Neural progenitor cell (in vitro differentiated cells): Measurements from ENCODE around the gene KLF13. TPM values are rescaled to one million over a fixed set of nuclear protein-coding genes. Genes with fewer than 3 reads are reported as not detected.

Experiments
- DNase-seq: peaks from one replicate; pipeline ENCODE4 v3.0.0-alpha.2; 2016; ENCODE audit warnings: low spot score
- H2AFZ ChIP-seq: fragments of 200-600 bp; sonication (generic); replicated peaks from 2 replicates; pipeline ENCODE4 v1.6.1; 2016; ENCODE audit warnings: antibody characterized with exemption
- H3F3A ChIP-seq: fragments of 200-600 bp; sonication (generic); 2 replicates; pipeline ENCODE4 v1.6.1; 2016; ENCODE audit warnings: antibody characterized with exemption, low read depth
- H3K27ac ChIP-seq: fragments of 200-600 bp; sonication (generic); 2 replicates; pipeline ENCODE4 v1.5.1; 2016; ENCODE audit warnings: mild to moderate bottlenecking
- H3K27me3 ChIP-seq: fragments of 200-600 bp; sonication (generic); 2 replicates; pipeline ENCODE4 v1.6.1; 2016; ENCODE audit warnings: mild to moderate bottlenecking, moderate library complexity
- H3K36me3 ChIP-seq: fragments of 200-600 bp; sonication (generic); 2 replicates; pipeline ENCODE4 v1.5.1; 2016
- H3K4me1 ChIP-seq: fragments of 200-600 bp; sonication (generic); 2 replicates; pipeline ENCODE4 v1.6.1; 2016; ENCODE audit warnings: mixed run types
- H3K4me2 ChIP-seq: fragments of 200-600 bp; sonication (generic); 2 replicates; pipeline ENCODE4 v1.6.1; 2016
- H3K4me3 ChIP-seq: fragments of 200-600 bp; sonication (generic); 2 replicates; pipeline ENCODE4 v1.5.1; 2016
- H3K79me2 ChIP-seq: fragments of 200-600 bp; sonication (generic); 2 replicates; pipeline ENCODE4 v1.6.1; 2016; ENCODE audit warnings: low read depth
- H3K9ac ChIP-seq: fragments of 200-600 bp; sonication (generic); 2 replicates; pipeline ENCODE4 v1.6.1; 2016
- H3K9me3 ChIP-seq: fragments of 200-600 bp; sonication (generic); 2 replicates; pipeline ENCODE4 v1.5.1; 2016; ENCODE audit warnings: low read depth
- H4K20me1 ChIP-seq: fragments of 200-600 bp; sonication (generic); 2 replicates; pipeline ENCODE4 v1.6.1; 2016; ENCODE audit warnings: low read depth
- H3K27ac Mint-ChIP-seq: 3 replicates; pipeline ENCODE4 v1.8.0; 2021; ENCODE audit warnings: mixed read lengths
- H3K27me3 Mint-ChIP-seq: 2 replicates; pipeline ENCODE4 v1.8.0; 2022; ENCODE audit warnings: low read depth, mild to moderate bottlenecking, inconsistent platforms, moderate library complexity, mixed read lengths; ENCODE audit not compliant: insufficient read depth
- H3K36me3 Mint-ChIP-seq: 3 replicates; pipeline ENCODE4 v1.8.0; 2021; ENCODE audit warnings: mixed read lengths
- H3K4me1 Mint-ChIP-seq: 3 replicates; pipeline ENCODE4 v1.8.0; 2021; ENCODE audit warnings: mixed read lengths
- H3K4me3 Mint-ChIP-seq: 3 replicates; pipeline ENCODE4 v1.8.0; 2021; ENCODE audit warnings: mild to moderate bottlenecking, moderate library complexity, mixed read lengths
- H3K9me3 Mint-ChIP-seq: 3 replicates; pipeline ENCODE4 v1.8.0; 2020; ENCODE audit warnings: mixed read lengths
- EZH2 ChIP-seq: fragments of 200-600 bp; sonication (generic); IDR thresholded peaks from 2 replicates; pipeline ENCODE4 v1.6.1; 2017; ENCODE audit warnings: antibody characterized with exemption, mild to moderate bottlenecking, moderate library complexity
- EZH2phosphoT487 ChIP-seq: fragments of 200-600 bp; sonication (generic); IDR thresholded peaks from 2 replicates; pipeline ENCODE4 v1.6.1; 2017; ENCODE audit warnings: antibody characterized with exemption
- total RNA-seq: library from RNA; depleted of rRNA; stranded (reverse); fragments of >200 nt; gene quantifications from 2 replicates; pipeline ENCODE4 v1.2.3, GENCODE V29; 2015; ENCODE audit warnings: low replicate concordance
- TF ChIP-seq, protein P1 (sequence below): fragments of 200-600 bp; sonication (generic); IDR thresholded peaks from 2 replicates; pipeline ENCODE4 v1.5.1; 2017; ENCODE audit warnings: antibody characterized with exemption, mild to moderate bottlenecking

The KLF13 gene
- total RNA-seq, 1 donor from 2014 or later, result 11.9 TPM

DNA sequence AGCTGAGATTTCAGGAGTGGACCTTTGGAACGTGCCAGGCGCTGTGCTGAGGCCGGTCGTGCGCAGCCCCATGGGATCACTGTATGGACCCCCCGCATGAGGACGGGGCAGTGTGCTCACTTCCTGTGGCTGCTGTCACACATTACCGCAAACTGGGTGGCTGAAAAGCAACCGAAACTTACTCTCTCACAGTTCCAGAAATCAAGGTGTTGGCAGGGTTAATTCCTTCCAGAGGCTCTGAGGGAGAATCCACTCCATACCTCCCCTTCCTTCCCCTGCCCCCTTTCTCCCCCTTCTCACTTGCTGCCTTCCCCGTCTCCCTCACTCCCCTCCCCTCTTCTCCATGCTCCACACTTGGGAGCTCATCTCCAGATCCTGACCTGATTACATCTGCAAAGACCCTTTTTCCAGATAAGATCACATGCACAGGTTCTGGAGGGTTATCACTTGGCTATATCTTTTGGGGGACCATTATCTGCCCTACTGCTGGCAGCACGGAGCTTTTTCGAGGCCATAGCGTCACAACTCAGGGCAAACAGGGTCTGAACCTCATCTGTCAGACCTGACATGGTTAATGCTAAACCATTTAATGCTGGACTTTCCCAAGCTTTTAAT, 41.2 kb downstream of the KLF13 start:
- no peak overlapping the region for H3K27ac ChIP-seq
- no peak overlapping the region for H3K27ac Mint-ChIP-seq
- H2AFZ ChIP-seq, result no peak overlapping the region
- H3K9me3 ChIP-seq, result peaks cover 3% of the 10 kb centered on the region
- peaks cover 12% of the 10 kb centered on the region for H3K36me3 Mint-ChIP-seq
- H3K4me2 ChIP-seq, result no peak overlapping the region
- H3K4me1 Mint-ChIP-seq, result peaks cover 25% of the 10 kb centered on the region
- H3K27me3 ChIP-seq, result no peaks in the 10 kb centered on the region
- peaks cover 29% of the 10 kb centered on the region for H4K20me1 ChIP-seq
- peaks cover 19% of the 10 kb centered on the region for H3K79me2 ChIP-seq
- H3K4me1 ChIP-seq, result peaks cover 41% of the 10 kb centered on the region
- H3K36me3 ChIP-seq, result no peaks in the 10 kb centered on the region
- TF ChIP-seq, protein P1, sequence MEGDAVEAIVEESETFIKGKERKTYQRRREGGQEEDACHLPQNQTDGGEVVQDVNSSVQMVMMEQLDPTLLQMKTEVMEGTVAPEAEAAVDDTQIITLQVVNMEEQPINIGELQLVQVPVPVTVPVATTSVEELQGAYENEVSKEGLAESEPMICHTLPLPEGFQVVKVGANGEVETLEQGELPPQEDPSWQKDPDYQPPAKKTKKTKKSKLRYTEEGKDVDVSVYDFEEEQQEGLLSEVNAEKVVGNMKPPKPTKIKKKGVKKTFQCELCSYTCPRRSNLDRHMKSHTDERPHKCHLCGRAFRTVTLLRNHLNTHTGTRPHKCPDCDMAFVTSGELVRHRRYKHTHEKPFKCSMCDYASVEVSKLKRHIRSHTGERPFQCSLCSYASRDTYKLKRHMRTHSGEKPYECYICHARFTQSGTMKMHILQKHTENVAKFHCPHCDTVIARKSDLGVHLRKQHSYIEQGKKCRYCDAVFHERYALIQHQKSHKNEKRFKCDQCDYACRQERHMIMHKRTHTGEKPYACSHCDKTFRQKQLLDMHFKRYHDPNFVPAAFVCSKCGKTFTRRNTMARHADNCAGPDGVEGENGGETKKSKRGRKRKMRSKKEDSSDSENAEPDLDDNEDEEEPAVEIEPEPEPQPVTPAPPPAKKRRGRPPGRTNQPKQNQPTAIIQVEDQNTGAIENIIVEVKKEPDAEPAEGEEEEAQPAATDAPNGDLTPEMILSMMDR, result no peak
- TF ChIP-seq EZH2phosphoT487, result no peak
- TF ChIP-seq EZH2, result no peak
- peaks cover 8% of the 10 kb centered on the region for H3K9me3 Mint-ChIP-seq
- H3K9ac ChIP-seq, result no peak overlapping the region
- H3K27me3 Mint-ChIP-seq, result peaks cover 2% of the 10 kb centered on the region
- H3K4me3 ChIP-seq, result no peak overlapping the region
- DNase-seq, result no peak
- H3K4me3 Mint-ChIP-seq, result no peak overlapping the region
- H3F3A ChIP-seq, result peaks cover 5% of the 10 kb centered on the region

DNA sequence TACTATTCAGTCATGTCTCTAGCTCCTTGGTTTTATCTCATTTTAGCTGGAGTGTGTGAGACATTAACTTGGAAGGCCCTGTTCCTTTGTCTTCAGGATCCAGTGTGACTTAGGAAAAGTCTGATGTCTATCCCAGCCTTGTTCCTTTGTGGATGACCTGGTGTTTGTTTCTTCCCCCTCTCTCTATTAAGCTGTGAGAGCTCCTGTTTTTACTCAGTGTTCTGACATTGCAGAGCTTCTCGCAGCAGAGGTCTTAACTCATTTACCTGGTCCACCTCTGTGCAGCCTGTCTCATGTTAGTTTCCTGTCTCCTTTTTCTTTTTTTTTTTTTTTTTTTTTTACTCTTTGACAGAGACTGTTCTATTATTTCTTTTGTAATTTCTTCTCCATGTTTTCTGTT, 43.1 kb downstream of the KLF13 start:
- peaks cover 7% of the 10 kb centered on the region for H3K79me2 ChIP-seq
- H3K9ac ChIP-seq, result no peak overlapping the region
- H3K4me1 Mint-ChIP-seq, result peaks cover 16% of the 10 kb centered on the region
- no peak overlapping the region for H3K4me3 ChIP-seq
- no peaks in the 10 kb centered on the region for H3K36me3 ChIP-seq
- H3K27me3 ChIP-seq, result no peaks in the 10 kb centered on the region
- no peak overlapping the region for H3K27ac ChIP-seq
- no peak overlapping the region for H2AFZ ChIP-seq
- no peak overlapping the region for H3K27ac Mint-ChIP-seq
- H3K27me3 Mint-ChIP-seq, result peaks cover 2% of the 10 kb centered on the region
- no peak for DNase-seq
- H3K9me3 Mint-ChIP-seq, result peaks cover 8% of the 10 kb centered on the region
- peaks cover 3% of the 10 kb centered on the region for H3K9me3 ChIP-seq
- peaks cover 23% of the 10 kb centered on the region for H4K20me1 ChIP-seq
- peaks cover 15% of the 10 kb centered on the region for H3K36me3 Mint-ChIP-seq
- TF ChIP-seq EZH2, result no peak
- no peak for TF ChIP-seq EZH2phosphoT487
- TF ChIP-seq, protein P1, result no peak
- no peak overlapping the region for H3K4me2 ChIP-seq
- H3F3A ChIP-seq, result peaks cover 5% of the 10 kb centered on the region
- H3K4me1 ChIP-seq, result peaks cover 33% of the 10 kb centered on the region
- H3K4me3 Mint-ChIP-seq, result no peak overlapping the region

DNA sequence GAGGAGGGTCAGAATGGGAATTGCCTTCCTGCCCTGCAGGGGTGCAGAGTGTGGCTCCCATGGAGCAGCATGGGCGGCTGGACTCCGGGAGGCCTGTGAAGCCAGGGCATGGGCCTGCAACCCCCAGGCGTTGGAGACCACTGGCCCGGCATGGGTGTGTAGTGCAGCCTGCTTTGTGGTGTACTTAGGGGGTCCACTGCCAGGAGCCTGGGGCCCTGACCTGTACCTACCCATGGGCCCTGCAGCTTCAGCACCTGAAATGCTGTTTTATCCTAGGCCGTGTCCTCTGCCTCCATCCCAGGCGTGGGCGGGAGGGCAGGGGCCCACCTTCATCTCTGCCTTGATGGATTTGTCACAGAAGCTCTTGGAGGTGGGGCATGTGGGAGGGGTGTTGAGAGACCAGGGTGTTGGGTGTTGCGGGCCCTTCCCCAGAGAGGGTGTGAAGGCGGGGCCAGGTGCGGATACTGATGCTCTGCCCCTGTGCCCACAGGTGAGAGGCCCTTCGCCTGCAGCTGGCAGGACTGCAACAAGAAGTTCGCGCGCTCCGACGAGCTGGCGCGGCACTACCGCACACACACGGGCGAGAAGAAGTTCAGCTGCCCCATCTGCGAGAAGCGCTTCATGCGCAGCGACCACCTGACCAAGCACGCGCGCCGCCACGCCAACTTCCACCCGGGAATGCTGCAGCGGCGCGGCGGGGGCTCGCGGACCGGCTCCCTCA, 45.0 kb downstream of the KLF13 start:
- Mint-ChIP-seq H3K4me1 (peaks cover 9% of the 10 kb centered on the region), H3K27me3 (peaks cover 2% of the 10 kb centered on the region), H3K36me3 (peaks cover 15% of the 10 kb centered on the region), H3K4me3 (no peak overlapping the region), H3K9me3 (peaks cover 8% of the 10 kb centered on the region), H3K27ac (no peak overlapping the region)
- Histone ChIP-seq H3K27me3 (no peaks in the 10 kb centered on the region), H3K36me3 (no peaks in the 10 kb centered on the region), H3K4me3 (no peak overlapping the region), H3K9me3 (peaks cover 3% of the 10 kb centered on the region), H3F3A (no peaks in the 10 kb centered on the region), H3K9ac (no peak overlapping the region), H3K4me1 (peaks cover 14% of the 10 kb centered on the region), H3K4me2 (no peak overlapping the region), H4K20me1 (peaks cover 6% of the 10 kb centered on the region), H2AFZ (no peak overlapping the region), H3K79me2 (peaks cover 5% of the 10 kb centered on the region), H3K27ac (no peak overlapping the region)
- DNase-seq, result no peak
- TF ChIP-seq EZH2phosphoT487 (no peak), EZH2 (no peak)
- TF ChIP-seq, protein P1, result no peak
